Breast epithelium (tissue), 3 donors: ENCODE measurements around the gene CA10.

Experiments
- POLR2A ChIP-seq: fragments of 450-650 bp; IDR thresholded peaks from one replicate; pipeline ENCODE4 v1.6.1; 2016; ENCODE audit warnings: antibody characterized with exemption, mild to moderate bottlenecking, moderate library complexity
- POLR2AphosphoS5 ChIP-seq, 3 donors: sonication (generic); formaldehyde crosslinking; IDR thresholded peaks; one replicate each; pipeline ENCODE4 v1.6.1; 2017; ENCODE audit warnings: antibody characterized with exemption in 3 of 3
- TF ChIP-seq, protein P1 (sequence below), 3 donors: fragments of 450-650 bp; IDR thresholded peaks; one replicate each; pipeline ENCODE4 v1.5.1; 2016 to 2017; ENCODE audit warnings: antibody characterized with exemption in 3 of 3, mild to moderate bottlenecking in 3 of 3, moderate library complexity in 3 of 3

DNA sequence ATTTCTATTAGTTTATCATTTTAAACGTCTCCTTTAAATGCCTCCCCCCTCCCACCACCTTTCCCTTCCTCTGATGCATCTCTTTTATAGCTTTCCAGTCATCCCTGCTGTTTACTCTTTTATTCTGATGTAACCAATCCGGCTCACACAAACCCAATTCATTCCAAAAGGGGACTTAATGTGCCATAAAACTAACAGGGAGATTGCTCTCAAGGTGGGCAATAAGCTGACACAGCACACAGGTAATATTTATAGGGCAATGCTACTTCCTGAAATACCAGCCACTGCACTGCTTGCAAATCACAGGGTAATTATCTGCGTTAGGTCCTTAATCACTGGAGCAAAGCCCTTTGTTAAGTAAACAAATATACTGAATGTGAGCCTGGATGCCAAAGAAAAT lies 23.3 kb upstream of the CA10 start:
- TF ChIP-seq POLR2A (no peak), POLR2AphosphoS5 (IDR thresholded peaks at IDR 0.05) (no peak)
- TF ChIP-seq, protein P1, sequence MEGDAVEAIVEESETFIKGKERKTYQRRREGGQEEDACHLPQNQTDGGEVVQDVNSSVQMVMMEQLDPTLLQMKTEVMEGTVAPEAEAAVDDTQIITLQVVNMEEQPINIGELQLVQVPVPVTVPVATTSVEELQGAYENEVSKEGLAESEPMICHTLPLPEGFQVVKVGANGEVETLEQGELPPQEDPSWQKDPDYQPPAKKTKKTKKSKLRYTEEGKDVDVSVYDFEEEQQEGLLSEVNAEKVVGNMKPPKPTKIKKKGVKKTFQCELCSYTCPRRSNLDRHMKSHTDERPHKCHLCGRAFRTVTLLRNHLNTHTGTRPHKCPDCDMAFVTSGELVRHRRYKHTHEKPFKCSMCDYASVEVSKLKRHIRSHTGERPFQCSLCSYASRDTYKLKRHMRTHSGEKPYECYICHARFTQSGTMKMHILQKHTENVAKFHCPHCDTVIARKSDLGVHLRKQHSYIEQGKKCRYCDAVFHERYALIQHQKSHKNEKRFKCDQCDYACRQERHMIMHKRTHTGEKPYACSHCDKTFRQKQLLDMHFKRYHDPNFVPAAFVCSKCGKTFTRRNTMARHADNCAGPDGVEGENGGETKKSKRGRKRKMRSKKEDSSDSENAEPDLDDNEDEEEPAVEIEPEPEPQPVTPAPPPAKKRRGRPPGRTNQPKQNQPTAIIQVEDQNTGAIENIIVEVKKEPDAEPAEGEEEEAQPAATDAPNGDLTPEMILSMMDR (IDR thresholded peaks at IDR 0.05) = no peak
